Liver (tissue), 9 donors: ENCODE data around the gene SEMA4D. TPM values are rescaled to one million over a fixed set of nuclear protein-coding genes. Genes with fewer than 3 reads are reported as not detected.

Experiments used
- DNase-seq: peaks from one replicate; pipeline ENCODE4 v3.0.0-alpha.2; 2017; ENCODE audit warnings: low spot score
- H3K27ac ChIP-seq, 2 donors: one replicate each; pipeline ENCODE4 v1.7.0; 2013; ENCODE audit warnings: inconsistent platforms in 2 of 2, low read length in 2 of 2, control low read depth in 1 of 2, low read depth in 1 of 2, mild to moderate bottlenecking in 1 of 2
- H3K27me3 ChIP-seq, 4 donors: one replicate each; pipeline versions ENCODE4 v1.6.1 to v1.7.0; 2013; ENCODE audit warnings: low read length in 3 of 4, inconsistent platforms in 1 of 4, mild to moderate bottlenecking in 1 of 4, moderate library complexity in 1 of 4; ENCODE audit not compliant: control insufficient read depth in 4 of 4, insufficient read depth in 4 of 4
- H3K36me3 ChIP-seq, 4 donors: one replicate each; pipeline versions ENCODE4 v1.6.1 to v1.7.0; 2013; ENCODE audit warnings: low read length in 3 of 4, mild to moderate bottlenecking in 3 of 4, low read depth in 1 of 4, moderate library complexity in 1 of 4; ENCODE audit not compliant: control insufficient read depth in 4 of 4, insufficient read depth in 3 of 4
- H3K4me1 ChIP-seq, 4 donors: one replicate each; pipeline versions ENCODE4 v1.6.1 to v1.7.0; 2013; ENCODE audit warnings: low read length in 3 of 4, mild to moderate bottlenecking in 3 of 4, moderate library complexity in 1 of 4; ENCODE audit not compliant: control insufficient read depth in 4 of 4, insufficient read depth in 4 of 4
- H3K4me3 ChIP-seq, 3 donors: one replicate each; pipeline versions ENCODE4 v1.6.1 to v1.7.0; 2013; ENCODE audit warnings: low read length in 3 of 3, control low read depth in 1 of 3, low read depth in 1 of 3, mild to moderate bottlenecking in 1 of 3
- H3K9ac ChIP-seq, 2 donors: one replicate each; pipeline ENCODE4 v1.7.0; 2013; ENCODE audit warnings: low read length in 2 of 2, mild to moderate bottlenecking in 2 of 2, moderate library complexity in 2 of 2, control low read depth in 1 of 2, low read depth in 1 of 2
- H3K9me3 ChIP-seq, 4 donors: one replicate each; pipeline versions ENCODE4 v1.6.1 to v1.7.0; 2013; ENCODE audit warnings: low read length in 3 of 4; ENCODE audit not compliant: control insufficient read depth in 4 of 4
- ATF3 ChIP-seq: IDR thresholded peaks from 2 replicates; pipeline ENCODE4 v1.6.1; 2016; ENCODE audit warnings: antibody characterized with exemption
- CTCF ChIP-seq: fragments of 150-350 bp; IDR thresholded peaks from 2 replicates; pipeline ENCODE4 v1.5.1; 2017; ENCODE audit warnings: improper control_type of control experiment, low read depth, low read length; ENCODE audit not compliant: missing input control
- EGR1 ChIP-seq, 2 donors: IDR thresholded peaks; 2 replicates each; pipeline ENCODE4 v1.6.1; 2016 to 2018; ENCODE audit warnings: antibody characterized with exemption in 2 of 2, low read depth in 2 of 2
- FOXA2 ChIP-seq: IDR thresholded peaks from 2 replicates; pipeline ENCODE4 v1.6.1; 2016; ENCODE audit warnings: antibody characterized with exemption
- GABPA ChIP-seq, 2 donors: IDR thresholded peaks in 1 of 2; conservative IDR thresholded peaks in 1 of 2; 2 replicates each; pipeline ENCODE4 v1.6.1; 2016; ENCODE audit warnings: antibody characterized with exemption in 2 of 2, mild to moderate bottlenecking in 1 of 2, moderate library complexity in 1 of 2
- HNF4A ChIP-seq, 2 donors: conservative IDR thresholded peaks; 2 replicates each; pipeline ENCODE4 v1.6.1; 2016; ENCODE audit warnings: antibody characterized with exemption in 2 of 2, mild to moderate bottlenecking in 2 of 2
- HNF4G ChIP-seq: IDR thresholded peaks from 2 replicates; pipeline ENCODE4 v1.6.1; 2016; ENCODE audit warnings: antibody characterized with exemption
- NR2F2 ChIP-seq: IDR thresholded peaks from 2 replicates; pipeline ENCODE4 v1.6.1; 2016; ENCODE audit warnings: antibody characterized with exemption
- REST ChIP-seq: IDR thresholded peaks from 2 replicates; pipeline ENCODE4 v1.6.1; 2016; ENCODE audit warnings: antibody characterized with exemption, mild to moderate bottlenecking
- RXRA ChIP-seq, 2 donors: IDR thresholded peaks; 2 replicates each; pipeline ENCODE4 v1.6.1; 2017 to 2018; ENCODE audit warnings: antibody characterized with exemption in 2 of 2, mild to moderate bottlenecking in 1 of 2
- SP1 ChIP-seq: IDR thresholded peaks from 2 replicates; pipeline ENCODE4 v1.6.1; 2018; ENCODE audit warnings: antibody characterized with exemption, mild to moderate bottlenecking
- TAF1 ChIP-seq: conservative IDR thresholded peaks from 2 replicates; pipeline ENCODE4 v1.6.1; 2016; ENCODE audit warnings: antibody characterized with exemption, mild to moderate bottlenecking
- YY1 ChIP-seq: IDR thresholded peaks from 2 replicates; pipeline ENCODE4 v1.6.1; 2016; ENCODE audit warnings: antibody characterized with exemption, mild to moderate bottlenecking
- ZBTB33 ChIP-seq: IDR thresholded peaks from 2 replicates; pipeline ENCODE4 v1.6.1; 2016; ENCODE audit warnings: antibody characterized with exemption
- WGBS: extraction: QIAGEN DNeasy Blood & Tissue Kit; methylation state at CpG from one replicate; pipeline ENCODE4 v1.1.7; 2013; 5-methylcytosine and 5-hydroxymethylcytosine counted together
- polyA plus RNA-seq, 2 donors: library from polyadenylated mRNA; stranded (reverse) in 1 of 2; unstranded in 1 of 2; fragments of 200-250 nt in 1 of 2; fragments of >200 nt in 1 of 2; fragmentation: Nextera tagmentation in 1 of 2; extraction: Ambion mirVana in 1 of 2; gene quantifications; one replicate each; pipeline versions ENCODE4 v1.2.1 to v1.2.3, GENCODE V29; 2013 to 2015
- total RNA-seq, 2 donors: library from RNA; depleted of rRNA; stranded (reverse); fragments of >200 nt; gene quantifications; one replicate each; pipeline ENCODE4 v1.2.3, GENCODE V29; 2014
- TF ChIP-seq, protein P1 (sequence below): IDR thresholded peaks from 2 replicates; pipeline ENCODE4 v1.6.1; 2016; ENCODE audit warnings: antibody characterized with exemption
- donor health status: healthy.
- donor health status: healthy.
- donor health status: healthy.
- donor health status: healthy.
- donor health status: healthy.

Gene SEMA4D
- total and polyA plus RNA-seq, 4 donors = 1.4 to 12.0 (median 4.1) TPM

GRCh38 chr9:89412951-89413350 is 85.0 kb downstream of the SEMA4D start:
- Histone ChIP-seq H3K9me3 (no peaks in the 10 kb centered on the region), H3K4me1 (no peaks in the 10 kb centered on the region), H3K9ac (no peak overlapping the region), H3K36me3 (no peaks in the 10 kb centered on the region), H3K27ac (no peak overlapping the region), H3K4me3 (no peak overlapping the region), H3K27me3 (no peaks in the 10 kb centered on the region)
- no peak for DNase-seq
- TF ChIP-seq FOXA2 (no peak), HNF4G (no peak), SP1 (no peak), EGR1 (IDR thresholded peaks at IDR 0.05; ENCODE audit: low read depth in 2 of 2) (no peak), HNF4A (conservative IDR thresholded peaks at IDR 0.05) (no peak), CTCF (no peak), ZBTB33 (no peak), REST (no peak), YY1 (no peak), NR2F2 (no peak), ATF3 (no peak), TAF1 (no peak), GABPA (IDR thresholded peaks at IDR 0.05 in 1 of 2, conservative IDR thresholded peaks at IDR 0.05 in 1 of 2) (no peak), RXRA (IDR thresholded peaks at IDR 0.05) (no peak)
- TF ChIP-seq, protein P1, sequence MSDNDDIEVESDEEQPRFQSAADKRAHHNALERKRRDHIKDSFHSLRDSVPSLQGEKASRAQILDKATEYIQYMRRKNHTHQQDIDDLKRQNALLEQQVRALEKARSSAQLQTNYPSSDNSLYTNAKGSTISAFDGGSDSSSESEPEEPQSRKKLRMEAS = no peak
- 82% methylated on average over 4 of the region's 4 CpGs for WGBS

DNA sequence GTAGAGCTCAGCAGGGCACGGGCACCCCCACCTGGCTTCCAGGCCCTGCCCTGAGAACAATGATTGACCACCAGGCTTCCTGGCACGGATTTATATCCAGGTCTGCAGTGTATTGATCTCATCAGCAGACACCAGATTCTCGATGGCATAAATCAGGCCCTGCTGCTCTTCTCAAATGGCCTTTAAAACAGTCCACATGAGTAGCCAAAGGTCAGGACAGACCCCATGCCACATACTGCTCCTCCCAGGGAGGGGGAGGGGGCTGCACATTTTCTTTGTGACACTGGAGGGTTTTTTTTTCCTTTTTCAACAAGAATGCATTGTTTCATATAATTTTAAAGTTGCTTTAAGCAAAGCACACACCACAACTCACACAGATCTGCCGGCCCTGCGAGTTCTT is 85.4 kb downstream of the SEMA4D start:
- H3K9me3 ChIP-seq = no peaks in the 10 kb centered on the region
- no peak overlapping the region for H3K4me3 ChIP-seq
- H3K36me3 ChIP-seq = no peaks in the 10 kb centered on the region
- H3K27ac ChIP-seq = no peak overlapping the region
- no peak overlapping the region for H3K9ac ChIP-seq
- no peak for TF ChIP-seq YY1
- H3K27me3 ChIP-seq = no peaks in the 10 kb centered on the region
- no peaks in the 10 kb centered on the region for H3K4me1 ChIP-seq
- 80% methylated on average over 5 of the region's 5 CpGs for WGBS
- DNase-seq = no peak
